HCT116 (cell line): ENCODE measurements around the gene CETN2. TPM values are rescaled to one million over a fixed set of nuclear protein-coding genes. Genes with fewer than 3 reads are reported as not detected.
"Not testable (repeated sequence)": the region's sequence is repeated elsewhere in the genome, so short reads cannot be mapped to it uniquely, and the experiment has no call there.

Experiments
- ATAC-seq: fragments of 200-7000 bp; cut with Tn5 transposase; 2 replicates; pipeline ENCODE4 v1.9.1; 2020; ENCODE audit warnings: mild to moderate bottlenecking, moderate library complexity
- BruUV-seq: library from RNA; stranded (reverse); fragments of 400-500 nt; replicated peaks from 2 replicates; lab custom pipeline; 2021; lab: Mats Ljungman, UMichigan
- CTCF ChIA-PET: fragments of 300-600 bp; sonication (Branson Sonifier 250); formaldehyde crosslinking; loops from one replicate; lab custom pipeline; 2021; ENCODE audit warnings: antibody characterized with exemption; lab: Charles Lee
- POLR2A ChIA-PET: fragments of 300-600, 350-600 bp; sonication (Branson Sonifier 250); formaldehyde crosslinking; loops from one replicate; lab custom pipeline; 2021; ENCODE audit warnings: antibody characterized with exemption; lab: Charles Lee
- RAD21 ChIA-PET, 2 experiments: fragments of 300-600 bp; sonication (Branson Sonifier 250); formaldehyde crosslinking; loops; one replicate each; lab custom pipeline; 2023; ENCODE audit warnings: low total read pairs in 2 of 2; ENCODE audit not compliant: uncharacterized antibody in 2 of 2, unreplicated experiment in 2 of 2, low non-redundant PET in 1 of 2; lab: Charles Lee
- DNase-seq: peaks from one replicate; pipeline ENCODE4 v3.0.0-alpha.2; 2010; ENCODE audit warnings: low read depth, low spot score
- H2AFZ ChIP-seq: fragments of 200-600 bp; shearing (Covaris generic), sonication (generic); 2 replicates; pipeline ENCODE4 v1.6.1; 2017; ENCODE audit warnings: low read depth, mixed run types, mixed read lengths, antibody characterized with exemption, low read length; ENCODE audit not compliant: poor library complexity, severe bottlenecking
- H3K27ac ChIP-seq: 2 replicates; pipeline ENCODE4 v1.5.1; 2012; ENCODE audit warnings: low read depth, low read length
- H3K27me3 ChIP-seq: fragments of 200-600 bp; sonication (generic); 2 replicates; pipeline ENCODE4 v1.6.1; 2016; ENCODE audit warnings: mixed run types, low read length, mixed read lengths; ENCODE audit not compliant: insufficient read depth
- H3K36me3 ChIP-seq, 2 experiments: fragments of 200-500 bp in 1 of 2; fragments of 200-600 bp in 1 of 2; sonication (Bioruptor generic) in 1 of 2; sonication (generic) in 1 of 2; 2 replicates each; pipeline versions ENCODE4 v1.5.1 to v1.6.1; 2014 to 2016; ENCODE audit warnings: low read length in 2 of 2, inconsistent platforms in 1 of 2, mixed read lengths in 1 of 2, mixed run types in 1 of 2; ENCODE audit not compliant: insufficient read depth in 2 of 2, control insufficient read depth in 1 of 2
- H3K4me1 ChIP-seq, 2 experiments: fragments of 200-600 bp in 1 of 2; sonication (generic) in 1 of 2; 2 replicates each; pipeline versions ENCODE4 v1.5.1 to v1.6.1; 2012 to 2017; ENCODE audit warnings: low read length in 2 of 2, inconsistent platforms in 1 of 2, mild to moderate bottlenecking in 1 of 2, mixed read lengths in 1 of 2, mixed run types in 1 of 2, moderate library complexity in 1 of 2; ENCODE audit not compliant: insufficient read depth in 2 of 2, control insufficient read depth in 1 of 2
- H3K4me2 ChIP-seq: fragments of 200-600 bp; sonication (generic); 2 replicates; pipeline ENCODE4 v1.6.1; 2017; ENCODE audit warnings: mixed run types, low read length, mixed read lengths
- H3K4me3 ChIP-seq, 2 experiments: fragments of 200-600 bp in 1 of 2; sonication (generic) in 1 of 2; replicated peaks in 1 of 2; 2 replicates each; pipeline ENCODE4 v1.5.1; 2011 to 2016; ENCODE audit warnings: low read length in 2 of 2, control low read depth in 1 of 2, low read depth in 1 of 2, mild to moderate bottlenecking in 1 of 2, mixed read lengths in 1 of 2, mixed run types in 1 of 2
- H3K79me2 ChIP-seq: fragments of 200-600 bp; sonication (generic); 2 replicates; pipeline ENCODE4 v1.6.1; 2017; ENCODE audit warnings: mild to moderate bottlenecking, mixed run types, low read length, moderate library complexity, mixed read lengths; ENCODE audit not compliant: insufficient read depth
- H3K9ac ChIP-seq: fragments of 200-600 bp; sonication (generic); 2 replicates; pipeline ENCODE4 v1.6.1; 2016; ENCODE audit warnings: low read length, mixed read lengths
- H3K9me2 ChIP-seq: fragments of 200-600 bp; sonication (generic), shearing (Covaris generic); 2 replicates; pipeline ENCODE4 v1.6.1; 2017; ENCODE audit warnings: mixed run types, mild to moderate bottlenecking, moderate library complexity; ENCODE audit not compliant: insufficient read depth
- H3K9me3 ChIP-seq, 2 experiments: fragments of 200-500 bp in 1 of 2; fragments of 200-600 bp in 1 of 2; sonication (Bioruptor generic) in 1 of 2; sonication (generic) in 1 of 2; 2 replicates each; pipeline ENCODE4 v1.6.1; 2014 to 2017; ENCODE audit warnings: low read length in 2 of 2, mixed read lengths in 2 of 2, inconsistent platforms in 1 of 2, low read depth in 1 of 2, mild to moderate bottlenecking in 1 of 2, mixed run types in 1 of 2, moderate library complexity in 1 of 2; ENCODE audit not compliant: control insufficient read depth in 1 of 2, insufficient read depth in 1 of 2
- H4K20me1 ChIP-seq: fragments of 200-600 bp; sonication (generic), shearing (Covaris generic); 2 replicates; pipeline ENCODE4 v1.6.1; 2017; ENCODE audit warnings: mixed run types, mild to moderate bottlenecking, moderate library complexity; ENCODE audit not compliant: insufficient read depth
- CEBPB ChIP-seq: IDR thresholded peaks from 2 replicates; pipeline ENCODE4 v1.6.1; 2012; ENCODE audit warnings: low read depth
- CTCF ChIP-seq, 3 experiments: fragments of 200-600 bp in 1 of 3; sonication (generic) in 1 of 3; IDR thresholded peaks in 2 of 3; conservative IDR thresholded peaks in 1 of 3; 2 replicates each; pipeline ENCODE4 v1.5.1; 2012 to 2017; ENCODE audit warnings: low read depth in 2 of 3, low read length in 2 of 3, antibody characterized with exemption in 1 of 3, borderline replicate concordance in 1 of 3, control low read depth in 1 of 3, mild to moderate bottlenecking in 1 of 3, mixed read lengths in 1 of 3, mixed run types in 1 of 3, moderate library complexity in 1 of 3; ENCODE audit not compliant: insufficient read depth in 1 of 3
- EGR1 ChIP-seq: IDR thresholded peaks from 2 replicates; pipeline ENCODE4 v1.6.1; 2012; ENCODE audit warnings: low read depth
- EZH2 ChIP-seq: fragments of 200-600 bp; sonication (generic); IDR thresholded peaks from 2 replicates; pipeline ENCODE4 v1.6.1; 2017; ENCODE audit warnings: antibody characterized with exemption, mixed run types
- EZH2phosphoT487 ChIP-seq: fragments of 200-600 bp; IDR thresholded peaks from 2 replicates; pipeline ENCODE4 v1.6.1; 2018; ENCODE audit warnings: antibody characterized with exemption, borderline replicate concordance
- POLR2A ChIP-seq: IDR thresholded peaks from 2 replicates; pipeline ENCODE4 v1.7.0; 2011; ENCODE audit warnings: borderline replicate concordance; ENCODE audit not compliant: insufficient read depth, insufficient read length; ENCODE audit errors: extremely low read depth
- POLR2AphosphoS5 ChIP-seq: IDR thresholded peaks from 2 replicates; pipeline ENCODE4 v1.6.1; 2011; ENCODE audit warnings: mild to moderate bottlenecking, low read depth, low read length, moderate library complexity
- RAD21 ChIP-seq: IDR thresholded peaks from 2 replicates; pipeline ENCODE4 v1.6.1; 2012; ENCODE audit warnings: low read depth, mild to moderate bottlenecking
- SIN3A ChIP-seq: IDR thresholded peaks from 2 replicates; pipeline ENCODE4 v1.6.1; 2012; ENCODE audit warnings: low read depth
- SP1 ChIP-seq: IDR thresholded peaks from 2 replicates; pipeline ENCODE4 v1.6.1; 2012; ENCODE audit warnings: low read depth
- SRF ChIP-seq: IDR thresholded peaks from 2 replicates; pipeline ENCODE4 v1.6.1; 2012; ENCODE audit warnings: low read depth
- ZFX ChIP-seq: fragments of 450-650 bp; IDR thresholded peaks from 2 replicates; pipeline ENCODE4 v1.6.1; 2017
- intact Hi-C: fragments of 100-400 bp; cut with micrococcal nuclease; formaldehyde crosslinking; loops from 2 replicates; pipeline ENCODE4 v1.10.0; 2022
- total RNA-seq: library from RNA; stranded (reverse); gene quantifications from one replicate; pipeline ENCODE4 v1.2.1, GENCODE V29; 2021; ENCODE audit not compliant: unreplicated experiment
- TF ChIP-seq, protein P1 (sequence below): IDR thresholded peaks from 2 replicates; pipeline ENCODE4 v1.6.1; 2012; ENCODE audit warnings: low read depth

Gene CETN2
- total RNA-seq, 1 experiment from 2014 or later: 20.9 TPM

- ChIA-PET CTCF (interaction anchor here (1.2 kb wide), 1 partner anchor 22 kb away, joined by 4 read pairs; no protein-coding TSS in a partner anchor), RAD21 (no interaction called here), POLR2A (no interaction called here)
- DNase-seq: no peak
- Histone ChIP-seq H3K4me2 (no peak overlapping the region), H3K9ac (no peak overlapping the region), H3K4me1 (no peaks in the 10 kb centered on the region), H2AFZ (no peak overlapping the region), H3K4me3 (no peak overlapping the region), H3K79me2 (no peaks in the 10 kb centered on the region), H3K27me3 (no peaks in the 10 kb centered on the region), H3K27ac (no peak overlapping the region), H3K9me2 (no peaks in the 10 kb centered on the region), H3K9me3 (no peaks in the 10 kb centered on the region), H4K20me1 (no peaks in the 10 kb centered on the region), H3K36me3 (no peaks in the 10 kb centered on the region)
- ATAC-seq: no peak
- intact Hi-C loops: no loop called here
- BruUV-seq: no TSS peak
- TF ChIP-seq EZH2phosphoT487: no peak
- no peak for TF ChIP-seq SP1
- TF ChIP-seq, protein P1, sequence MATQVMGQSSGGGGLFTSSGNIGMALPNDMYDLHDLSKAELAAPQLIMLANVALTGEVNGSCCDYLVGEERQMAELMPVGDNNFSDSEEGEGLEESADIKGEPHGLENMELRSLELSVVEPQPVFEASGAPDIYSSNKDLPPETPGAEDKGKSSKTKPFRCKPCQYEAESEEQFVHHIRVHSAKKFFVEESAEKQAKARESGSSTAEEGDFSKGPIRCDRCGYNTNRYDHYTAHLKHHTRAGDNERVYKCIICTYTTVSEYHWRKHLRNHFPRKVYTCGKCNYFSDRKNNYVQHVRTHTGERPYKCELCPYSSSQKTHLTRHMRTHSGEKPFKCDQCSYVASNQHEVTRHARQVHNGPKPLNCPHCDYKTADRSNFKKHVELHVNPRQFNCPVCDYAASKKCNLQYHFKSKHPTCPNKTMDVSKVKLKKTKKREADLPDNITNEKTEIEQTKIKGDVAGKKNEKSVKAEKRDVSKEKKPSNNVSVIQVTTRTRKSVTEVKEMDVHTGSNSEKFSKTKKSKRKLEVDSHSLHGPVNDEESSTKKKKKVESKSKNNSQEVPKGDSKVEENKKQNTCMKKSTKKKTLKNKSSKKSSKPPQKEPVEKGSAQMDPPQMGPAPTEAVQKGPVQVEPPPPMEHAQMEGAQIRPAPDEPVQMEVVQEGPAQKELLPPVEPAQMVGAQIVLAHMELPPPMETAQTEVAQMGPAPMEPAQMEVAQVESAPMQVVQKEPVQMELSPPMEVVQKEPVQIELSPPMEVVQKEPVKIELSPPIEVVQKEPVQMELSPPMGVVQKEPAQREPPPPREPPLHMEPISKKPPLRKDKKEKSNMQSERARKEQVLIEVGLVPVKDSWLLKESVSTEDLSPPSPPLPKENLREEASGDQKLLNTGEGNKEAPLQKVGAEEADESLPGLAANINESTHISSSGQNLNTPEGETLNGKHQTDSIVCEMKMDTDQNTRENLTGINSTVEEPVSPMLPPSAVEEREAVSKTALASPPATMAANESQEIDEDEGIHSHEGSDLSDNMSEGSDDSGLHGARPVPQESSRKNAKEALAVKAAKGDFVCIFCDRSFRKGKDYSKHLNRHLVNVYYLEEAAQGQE: no peak
- TF ChIP-seq CTCF (IDR thresholded peaks at IDR 0.05 in 2 of 3, conservative IDR thresholded peaks at IDR 0.05 in 1 of 3; ENCODE audit: borderline replicate concordance in 1 of 3, insufficient read depth in 1 of 3, low read depth in 2 of 3, low read length in 2 of 3): no peak
- TF ChIP-seq CEBPB: no peak
- TF ChIP-seq SRF: no peak
- no peak for TF ChIP-seq EZH2
- no peak for TF ChIP-seq POLR2AphosphoS5
- TF ChIP-seq SIN3A: no peak
- TF ChIP-seq RAD21: no peak
- TF ChIP-seq POLR2A: no peak
- no peak for TF ChIP-seq EGR1
- no peak for TF ChIP-seq ZFX
These were observed 31.6 kb downstream of the CETN2 start for GRCh38 chrX:152798945-152799344.

DNA sequence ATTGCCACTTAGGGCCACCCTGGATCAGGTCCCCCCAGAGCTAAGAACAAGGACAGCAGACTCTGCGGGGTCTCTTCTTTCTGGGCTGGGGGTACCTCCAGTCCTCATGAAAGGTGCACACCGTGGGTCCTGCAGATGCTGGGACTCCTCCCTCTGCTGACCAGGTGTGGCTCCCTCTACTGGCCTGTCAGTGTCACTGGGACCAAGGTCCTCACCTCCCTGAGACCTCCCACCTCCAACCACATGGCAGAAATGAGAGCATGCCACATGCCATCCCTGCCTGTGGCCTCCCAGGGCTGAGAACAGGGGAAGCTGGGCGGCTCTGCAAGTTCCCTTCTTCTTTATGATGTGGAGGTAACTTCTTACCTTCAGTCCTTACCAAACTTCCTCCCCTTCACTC, 43.5 kb downstream of the CETN2 start:
- H3K4me3 ChIP-seq, POLR2A ChIA-PET, H4K20me1 ChIP-seq, CTCF ChIA-PET, H2AFZ ChIP-seq, H3K4me2 ChIP-seq, RAD21 ChIA-PET, BruUV-seq, H3K9ac ChIP-seq, intact Hi-C loops, DNase-seq, H3K27ac ChIP-seq, H3K4me1 ChIP-seq, H3K36me3 ChIP-seq, H3K27me3 ChIP-seq, H3K9me2 ChIP-seq, H3K9me3 ChIP-seq, H3K79me2 ChIP-seq: not testable (repeated sequence)
- peak; percentile 99 for ATAC-seq
